ENCODE data around the gene CORO2A. TPM values are rescaled to one million over a fixed set of nuclear protein-coding genes. Genes with fewer than 3 reads are reported as not detected.

Gene CORO2A
- total RNA-seq, 2 experiments from 2014 or later: 6.0 to 6.5 TPM

DNA sequence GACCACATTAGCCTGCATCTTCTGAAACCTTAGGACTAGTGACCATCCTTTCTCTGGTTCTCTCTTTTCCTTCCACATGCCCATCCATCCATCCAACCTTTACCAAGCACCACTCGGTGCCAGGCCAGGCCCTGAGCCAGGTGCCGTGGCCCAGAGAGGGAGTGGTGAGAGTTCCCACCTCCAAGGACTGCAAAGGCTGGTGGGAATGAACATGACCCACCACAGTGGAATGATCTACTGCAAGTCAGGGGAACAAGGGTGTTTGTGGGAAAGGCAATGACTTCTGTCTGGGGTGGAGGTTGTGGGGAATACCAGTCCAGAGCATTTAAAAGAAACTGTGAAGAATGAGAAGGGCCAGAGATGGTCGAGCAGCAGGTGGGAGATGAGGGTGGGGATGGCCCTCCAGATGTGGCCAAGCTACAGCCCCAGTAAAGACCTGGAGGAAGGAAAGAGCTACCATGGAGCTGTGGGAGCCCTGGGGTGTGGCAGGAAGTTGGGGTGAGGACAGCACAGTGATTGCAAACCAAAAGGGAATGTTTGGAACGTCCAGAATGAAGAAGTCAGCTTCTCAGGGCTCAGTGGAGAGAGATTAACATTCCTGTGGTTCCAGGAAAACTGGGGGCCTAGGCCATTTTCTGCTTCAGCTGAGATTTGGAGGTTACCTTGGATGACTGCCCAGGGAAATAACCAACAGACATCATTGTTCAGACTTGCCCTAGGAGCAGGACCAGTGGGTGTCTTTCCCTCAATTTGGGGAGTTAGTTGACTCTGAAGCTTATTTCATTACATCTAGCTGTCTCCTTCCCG is 30.7 kb upstream of the CORO2A start:
- CTCF ChIA-PET: no interaction called here
- POLR2A ChIA-PET: no interaction called here

DNA sequence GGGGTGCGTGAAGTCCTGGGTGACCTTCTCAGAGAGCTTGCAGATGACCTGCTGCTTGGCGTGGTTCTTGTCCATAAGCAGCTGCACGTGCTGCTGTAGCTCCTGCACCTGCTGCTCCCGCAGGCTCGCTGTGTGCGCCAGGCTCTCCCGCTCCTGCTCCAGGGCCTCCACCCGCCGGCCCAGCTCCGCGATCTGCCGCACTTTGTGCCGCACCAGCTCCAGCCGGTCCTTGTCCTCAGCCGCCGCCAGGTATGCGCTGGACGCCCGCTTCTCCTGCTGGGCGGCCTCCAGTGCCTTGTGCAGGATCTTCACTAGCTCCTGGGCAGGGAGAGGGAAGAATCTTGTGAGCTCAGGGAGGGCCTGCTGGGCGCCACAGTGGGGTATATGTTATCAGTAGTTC is 28.5 kb upstream of the CORO2A start:
- CTCF ChIA-PET: no interaction called here
- POLR2A ChIA-PET: no interaction called here

DNA sequence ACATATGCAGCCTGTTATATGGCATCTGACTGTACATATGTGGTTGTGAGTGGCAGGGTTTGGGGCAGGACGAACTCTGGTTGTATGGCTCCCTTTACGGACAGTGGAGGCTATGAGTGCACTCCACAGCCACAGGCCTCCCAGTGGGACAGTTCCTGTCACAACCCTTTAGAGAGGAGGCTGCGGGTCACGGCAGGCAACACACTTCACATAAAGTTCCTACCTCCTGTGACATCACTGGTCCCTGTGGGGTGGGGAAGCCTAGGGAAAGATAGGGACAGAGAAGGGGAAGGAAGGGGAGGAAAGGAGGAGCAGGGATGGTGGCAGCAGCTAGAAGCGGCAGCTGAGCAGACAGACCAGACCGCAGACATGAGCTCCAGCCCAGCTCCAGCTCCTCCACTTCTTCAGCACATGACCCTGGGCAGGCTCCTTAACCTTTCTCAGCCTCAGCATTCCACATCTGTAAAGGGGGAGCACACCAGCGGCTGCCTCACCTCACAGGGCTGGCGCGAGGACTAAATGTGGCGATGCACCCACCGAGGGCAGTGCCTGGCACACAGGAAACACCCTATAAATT is 27.4 kb upstream of the CORO2A start:
- POLR2A ChIA-PET: no interaction called here

DNA sequence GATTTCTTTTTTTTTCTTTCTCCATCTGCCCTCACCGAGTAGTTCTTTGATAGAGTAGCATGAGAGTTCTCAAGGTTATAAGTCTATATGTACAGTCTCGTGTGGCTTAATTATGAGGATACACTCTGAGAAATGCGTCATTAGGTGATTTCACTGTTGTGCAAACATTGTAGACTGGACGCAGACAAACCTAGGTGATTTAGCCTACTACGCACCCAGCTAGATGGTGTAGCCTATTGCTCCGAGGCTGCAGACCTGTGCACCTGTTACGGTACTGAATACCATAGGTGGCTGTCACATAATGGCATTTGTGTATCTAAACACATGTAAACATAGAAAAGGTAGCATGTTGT is 26.9 kb upstream of the CORO2A start:
- ChIA-PET CTCF (interaction anchor here (0.7 kb wide), 1 partner anchor 376 kb away, joined by 3 read pairs; no protein-coding TSS in a partner anchor), POLR2A (no interaction called here)

More for the DNA sequence above, 27.4 kb upstream of the CORO2A start:
- CTCF ChIA-PET: no interaction called here

DNA sequence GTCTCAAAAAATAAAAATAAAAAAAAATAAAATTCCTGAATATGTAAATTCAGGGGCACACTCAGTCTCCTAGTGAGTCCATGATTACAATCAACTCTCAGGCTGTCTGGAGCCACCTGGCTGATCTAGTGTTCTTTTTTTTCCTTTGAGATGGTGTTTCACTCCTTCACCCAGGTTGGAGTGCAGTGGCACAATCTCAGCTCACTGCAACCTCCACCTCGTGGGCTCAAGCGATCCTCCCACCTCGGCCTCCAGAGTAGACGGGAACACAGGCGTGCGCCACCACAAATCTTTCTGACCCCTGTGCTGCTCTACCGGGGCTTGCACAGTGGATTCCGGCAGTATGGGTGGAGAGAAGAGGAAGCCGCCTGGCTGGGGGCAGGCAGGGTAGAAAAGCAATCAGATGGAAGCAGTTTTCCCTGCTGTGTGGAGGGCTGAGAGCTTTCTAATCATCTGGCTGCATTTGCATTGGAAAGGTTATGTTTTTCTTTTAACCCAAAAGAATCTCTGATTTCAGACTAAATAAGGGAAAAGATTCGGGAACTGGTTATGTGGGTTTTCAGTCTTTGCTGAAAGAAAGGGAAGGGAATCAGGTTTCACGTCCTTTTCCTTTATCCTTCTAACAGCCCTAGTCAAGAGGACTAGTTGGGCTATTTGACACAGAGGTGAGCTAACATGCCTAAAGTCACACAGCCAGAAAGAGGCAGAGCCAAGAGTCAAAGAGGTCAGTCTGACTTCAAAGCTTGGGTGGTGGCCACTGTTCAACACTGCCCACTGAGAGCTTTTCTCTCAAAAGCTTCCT is 26.3 kb upstream of the CORO2A start:
- ChIA-PET POLR2A (no interaction called here), CTCF (interaction anchor here (0.7 kb wide), 1 partner anchor 376 kb away, joined by 3 read pairs; no protein-coding TSS in a partner anchor)

DNA sequence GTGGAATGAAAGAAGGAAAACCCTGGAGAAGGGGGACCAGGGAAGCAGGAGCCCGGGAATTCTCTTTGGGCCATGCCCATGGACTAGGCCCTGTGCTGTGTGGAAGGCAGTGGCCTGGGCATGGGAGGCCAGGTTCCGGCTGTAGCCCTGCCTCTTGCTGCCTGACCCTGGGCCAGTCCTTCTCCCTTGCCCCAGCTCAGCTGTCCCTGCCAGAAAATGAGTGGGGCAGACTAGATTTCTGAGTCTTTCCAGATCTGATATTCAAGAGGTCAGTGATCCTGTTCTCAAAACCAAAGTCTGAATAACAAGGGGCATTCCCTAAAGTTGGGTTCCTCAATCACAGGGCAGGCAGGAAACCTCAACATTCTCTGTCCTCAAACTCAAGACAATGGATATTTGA is 24.8 kb upstream of the CORO2A start:
- ChIA-PET CTCF (no interaction called here), POLR2A (no interaction called here)

DNA sequence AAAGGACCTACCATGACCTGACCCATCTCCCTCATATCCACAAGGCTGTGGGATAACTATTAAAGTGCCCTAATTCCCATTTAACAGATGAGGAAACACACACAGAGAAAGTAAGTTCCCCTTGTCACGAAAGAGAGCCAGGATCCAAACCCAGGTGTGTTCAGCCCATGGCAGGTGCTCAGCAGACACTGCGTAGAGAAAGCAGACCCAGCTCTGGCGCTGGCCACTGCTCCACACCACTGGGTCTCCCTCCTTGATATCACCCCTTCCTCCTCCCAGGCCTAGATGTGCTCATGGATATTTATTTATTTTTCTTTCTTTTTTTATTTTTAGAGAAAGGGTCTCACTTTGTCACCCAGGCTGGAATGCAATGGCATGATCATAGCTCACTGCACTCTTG is 24.0 kb upstream of the CORO2A start:
- ChIA-PET CTCF (no interaction called here), POLR2A (no interaction called here)

DNA sequence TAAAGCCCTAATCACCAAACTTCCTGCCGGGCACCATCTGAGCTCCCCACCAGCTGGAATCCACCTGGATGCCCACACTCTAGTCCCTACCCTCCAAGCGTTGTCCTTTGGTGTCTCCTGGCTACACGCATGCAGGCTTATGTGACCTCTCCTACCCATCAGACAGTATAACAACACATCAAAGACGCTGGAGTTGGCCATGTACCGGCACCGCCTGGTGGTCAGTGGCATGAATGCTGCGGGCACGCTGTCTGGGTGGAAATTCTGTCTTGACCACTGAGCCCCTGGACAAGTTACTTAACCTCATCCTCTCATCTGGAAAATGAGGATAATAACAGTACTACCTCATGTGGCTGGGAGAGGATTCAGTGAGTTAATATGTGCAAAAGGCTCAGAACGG is 23.4 kb upstream of the CORO2A start:
- ChIA-PET CTCF (no interaction called here), POLR2A (no interaction called here)

DNA sequence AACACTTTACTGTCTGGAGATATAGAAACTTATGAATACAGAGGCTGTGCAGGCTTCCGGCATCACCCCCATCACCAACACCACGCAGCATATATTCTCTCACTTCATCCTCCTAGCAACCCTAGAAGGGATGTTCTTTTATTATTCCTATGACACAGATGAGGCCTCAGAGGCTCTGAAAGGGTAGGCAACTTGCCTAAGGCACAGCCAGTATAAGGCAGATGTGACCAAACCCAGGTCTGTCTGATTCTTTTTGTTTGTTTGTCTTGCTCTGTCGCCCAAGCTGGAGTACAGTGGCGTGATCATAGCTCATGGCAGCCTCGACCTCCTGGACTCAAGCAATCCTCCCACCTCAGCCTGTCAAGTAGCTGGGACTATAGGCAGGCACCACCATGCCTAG is 22.8 kb upstream of the CORO2A start:
- ChIA-PET CTCF (interaction anchor here (0.6 kb wide), 1 partner anchor 179 kb away, joined by 3 read pairs; no protein-coding TSS in a partner anchor), POLR2A (no interaction called here)

DNA sequence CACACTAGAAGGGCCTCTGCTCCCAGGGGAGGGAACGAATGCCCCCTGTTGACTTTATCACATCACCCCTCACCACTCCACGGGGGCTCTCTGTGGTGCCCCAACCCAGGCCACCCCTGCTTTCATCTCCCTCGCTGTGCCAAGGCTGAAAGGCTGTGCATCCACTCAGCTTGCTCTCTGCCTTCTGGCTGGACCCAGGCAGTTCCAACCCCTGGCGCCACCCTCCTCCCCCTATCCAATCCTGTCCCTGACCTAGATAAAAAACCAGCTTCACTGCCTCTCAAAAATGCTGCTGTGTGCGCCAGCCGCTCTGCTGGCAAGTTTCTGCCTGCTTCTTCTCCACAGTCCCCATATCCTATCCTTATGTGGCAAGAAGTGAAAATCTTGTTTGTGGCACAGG is 22.4 kb upstream of the CORO2A start:
- ChIA-PET CTCF (interaction anchor here (0.6 kb wide), 1 partner anchor 179 kb away, joined by 3 read pairs; no protein-coding TSS in a partner anchor), POLR2A (no interaction called here)

DNA sequence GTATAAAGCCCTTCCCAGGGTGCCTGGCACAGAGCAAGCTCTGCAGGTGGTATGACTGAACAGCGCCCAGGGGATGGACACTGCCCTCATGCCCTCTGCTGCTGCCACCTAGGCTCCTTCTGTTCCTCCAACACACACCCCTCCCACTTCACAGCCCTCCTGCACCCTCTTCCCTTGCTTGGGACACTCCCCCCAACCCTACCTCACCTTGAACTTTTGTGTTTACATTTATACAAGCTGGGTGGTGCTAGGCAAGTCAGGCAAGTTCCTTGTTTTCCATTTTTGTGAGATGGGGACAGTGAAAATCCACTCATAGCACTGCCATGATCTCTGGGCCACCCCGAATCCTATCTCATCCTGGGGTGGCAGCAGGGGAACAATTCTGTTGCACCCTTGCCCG is 18.8 kb upstream of the CORO2A start:
- POLR2A ChIA-PET: no interaction called here

DNA sequence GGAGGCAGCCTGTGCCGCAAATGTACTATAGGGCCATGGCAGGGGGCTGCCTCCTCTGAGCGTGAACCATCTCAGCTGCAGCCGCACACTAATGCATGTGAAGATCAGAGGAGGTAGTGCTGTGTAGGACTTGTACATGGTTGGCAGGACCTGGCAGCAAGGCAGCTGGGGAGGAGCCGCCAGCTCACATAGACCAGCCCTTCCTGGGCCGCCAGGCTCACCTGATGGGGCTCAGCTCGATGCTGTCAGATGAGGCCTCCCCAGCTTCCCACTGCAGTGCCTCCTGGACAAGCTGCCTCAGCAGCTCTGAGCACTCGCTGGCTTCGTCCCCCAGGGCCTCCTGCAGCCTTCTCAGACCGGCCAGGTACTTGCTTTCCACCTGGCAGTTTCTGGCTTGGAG is 18.0 kb upstream of the CORO2A start:
- ChIA-PET POLR2A (no interaction called here), CTCF (no interaction called here)

More for the DNA sequence above, 18.8 kb upstream of the CORO2A start:
- CTCF ChIA-PET: interaction anchor here (1.9 kb wide), 1 partner anchor 93 kb away, joined by 5 read pairs; the partner anchor contains the start of gene TRIM14

DNA sequence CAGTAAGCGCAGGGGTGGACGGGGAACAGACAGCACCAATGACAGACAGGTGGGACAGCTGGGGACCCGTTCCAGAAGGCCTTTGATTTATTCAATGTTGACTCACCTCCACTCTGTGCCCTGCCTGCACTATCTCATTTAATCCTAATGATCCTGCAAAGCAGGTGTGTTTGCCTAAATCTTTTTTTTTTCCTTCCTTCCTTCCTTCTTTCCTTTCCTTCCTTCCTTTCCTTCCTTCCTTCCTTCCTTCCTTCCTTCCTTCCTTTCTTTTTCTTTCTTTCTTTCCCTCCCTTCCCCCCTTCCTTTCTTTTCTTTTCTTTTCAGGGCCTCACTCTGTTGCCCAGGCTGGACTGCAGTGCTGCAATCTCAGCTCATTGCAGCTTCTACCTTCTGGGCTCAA is 17.1 kb upstream of the CORO2A start:
- POLR2A ChIA-PET: no interaction called here
- CTCF ChIA-PET: interaction anchor here (0.8 kb wide), 1 partner anchor 46 kb away, joined by 5 read pairs; the partner anchor contains the start of gene TBC1D2

DNA sequence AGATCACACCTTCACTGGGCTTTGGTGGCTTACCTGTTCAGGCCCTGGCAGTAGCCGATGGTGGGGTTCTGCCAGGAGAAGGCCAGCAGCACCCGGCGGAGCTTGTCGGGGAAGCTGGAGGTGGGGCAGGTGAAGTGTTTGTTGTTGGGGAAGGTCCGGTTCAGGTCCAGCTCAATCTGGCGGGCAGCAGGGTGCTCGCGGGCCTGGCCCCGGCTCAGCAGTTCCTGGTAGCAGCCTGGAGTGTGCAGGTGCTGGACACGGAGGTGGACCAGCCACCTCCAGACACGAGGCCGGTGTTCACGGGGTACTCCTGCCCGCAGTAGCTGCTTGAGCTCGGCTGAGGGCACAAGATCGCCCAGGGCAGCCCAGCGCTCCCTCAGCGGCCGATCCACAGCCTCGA is 16.2 kb upstream of the CORO2A start:
- POLR2A ChIA-PET: no interaction called here
- CTCF ChIA-PET: interaction anchor here (0.5 to 1.4 kb wide), 3 partner anchors 12 to 580 kb away, joined by 3 to 4 read pairs (median 3); no protein-coding TSS in a partner anchor

DNA sequence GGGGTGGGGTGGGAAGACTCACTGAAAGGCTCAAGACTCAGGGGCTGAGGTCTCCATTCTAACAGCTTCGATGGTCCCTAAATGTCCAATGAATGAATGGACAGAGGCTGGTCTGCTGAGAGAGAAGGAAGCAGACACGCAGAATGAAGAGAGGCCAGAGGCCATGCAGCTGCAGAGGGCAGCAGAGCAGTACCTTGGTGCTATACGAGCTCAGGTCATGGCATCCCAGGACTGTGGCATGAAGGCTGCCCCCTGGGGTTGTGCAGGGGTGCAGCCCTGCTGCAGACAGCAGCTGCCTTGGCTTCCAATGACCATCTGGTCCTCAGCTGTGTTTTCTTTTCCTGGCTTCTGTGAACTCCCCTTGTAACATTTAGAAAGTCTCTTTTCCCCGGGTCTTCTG is 15.2 kb upstream of the CORO2A start:
- POLR2A ChIA-PET: no interaction called here
- CTCF ChIA-PET: interaction anchor here (0.5 to 1.4 kb wide), 5 partner anchors 11 to 90 kb away, joined by 3 to 4 read pairs (median 3); partner anchors contain the start of gene CORO2A

DNA sequence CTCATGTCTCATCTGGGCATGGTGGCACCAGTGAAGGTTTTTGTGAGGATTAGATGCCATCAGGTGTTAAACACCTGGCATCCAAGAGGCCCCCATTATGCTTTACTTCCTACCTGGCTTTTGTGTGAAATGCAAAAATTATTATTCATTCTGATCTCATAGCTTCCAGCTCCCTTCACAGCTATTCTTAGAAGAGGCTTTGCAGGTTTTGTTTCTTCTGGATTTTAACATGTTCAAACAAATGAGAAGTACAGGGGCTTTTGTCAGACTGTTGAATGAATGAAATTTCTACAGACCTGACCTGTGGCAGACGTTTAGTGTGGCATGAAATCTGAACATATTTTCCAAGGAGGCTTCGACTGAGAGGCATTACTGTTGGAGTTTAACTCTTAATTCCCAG is 14.3 kb upstream of the CORO2A start:
- CTCF ChIA-PET: no interaction called here
- POLR2A ChIA-PET: no interaction called here

DNA sequence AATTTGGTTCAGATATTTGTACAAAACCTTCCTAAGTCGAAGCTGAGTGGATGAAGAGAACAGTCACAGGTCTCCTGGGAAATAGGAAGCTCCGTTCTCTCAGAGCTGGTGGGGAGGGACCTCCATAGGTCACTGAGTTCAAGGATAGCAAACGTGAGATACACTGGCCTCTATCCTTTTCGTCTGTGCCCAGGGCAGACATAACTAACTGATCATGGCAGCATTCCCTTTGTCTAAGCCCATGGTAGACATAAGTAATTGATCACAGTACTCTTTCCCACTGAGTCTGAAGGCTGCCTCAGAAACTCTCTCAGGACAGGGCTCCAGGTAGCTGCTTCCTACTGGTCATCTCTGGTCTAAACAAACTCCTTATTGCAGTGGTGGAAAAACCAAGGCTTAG is 12.3 kb upstream of the CORO2A start:
- ChIA-PET POLR2A (no interaction called here), CTCF (interaction anchor here (1.2 to 1.9 kb wide), 4 partner anchors 11 to 52 kb away, joined by 3 to 8 read pairs (median 6); partner anchors contain the start of genes CORO2A and TBC1D2)

DNA sequence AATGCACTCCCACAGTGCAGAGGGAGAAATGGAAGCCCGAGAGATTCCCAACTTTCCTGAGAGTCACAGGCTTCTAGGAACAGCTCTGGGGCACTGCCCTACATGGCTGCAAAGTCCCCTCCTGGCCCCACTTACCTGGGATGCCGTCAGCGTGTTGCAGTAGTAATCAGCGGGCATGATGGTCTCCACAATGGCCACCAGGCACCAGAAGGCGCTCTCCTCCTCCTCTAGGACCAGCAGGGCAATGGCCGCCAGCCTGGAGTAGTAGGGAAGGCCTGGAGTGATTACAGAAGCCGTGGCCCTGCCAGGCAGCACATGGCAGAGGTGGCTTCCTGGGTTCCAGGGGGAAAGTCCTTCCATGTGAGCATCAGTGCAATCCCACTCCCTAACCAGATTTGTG is 10.7 kb upstream of the CORO2A start:
- POLR2A ChIA-PET: no interaction called here
- CTCF ChIA-PET: no interaction called here

DNA sequence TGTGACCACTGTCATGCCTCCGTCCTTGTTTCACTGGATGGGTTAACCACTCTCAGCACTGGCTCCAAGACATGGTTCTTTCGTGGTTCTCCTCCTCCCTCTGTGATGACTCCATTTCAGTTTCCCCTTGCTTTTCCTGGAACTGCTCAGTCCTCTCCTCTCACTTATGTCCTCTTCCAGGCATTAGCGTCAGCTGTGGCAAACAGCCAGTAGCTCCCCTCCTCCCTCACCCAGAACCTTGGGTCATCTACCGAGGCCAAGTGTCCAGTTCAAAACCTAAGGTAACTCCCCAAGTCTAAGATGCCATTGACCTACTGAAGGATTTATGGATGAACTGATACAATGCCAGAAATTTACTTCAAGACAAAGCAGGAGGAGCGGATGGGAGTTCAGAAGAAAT is 9.8 kb upstream of the CORO2A start:
- POLR2A ChIA-PET: interaction anchor here (0.5 kb wide), 1 partner anchor 114 kb away, joined by 3 read pairs; no protein-coding TSS in a partner anchor
- CTCF ChIA-PET: interaction anchor here (1.3 kb wide), 1 partner anchor 9 kb away, joined by 3 read pairs; no protein-coding TSS in a partner anchor

DNA sequence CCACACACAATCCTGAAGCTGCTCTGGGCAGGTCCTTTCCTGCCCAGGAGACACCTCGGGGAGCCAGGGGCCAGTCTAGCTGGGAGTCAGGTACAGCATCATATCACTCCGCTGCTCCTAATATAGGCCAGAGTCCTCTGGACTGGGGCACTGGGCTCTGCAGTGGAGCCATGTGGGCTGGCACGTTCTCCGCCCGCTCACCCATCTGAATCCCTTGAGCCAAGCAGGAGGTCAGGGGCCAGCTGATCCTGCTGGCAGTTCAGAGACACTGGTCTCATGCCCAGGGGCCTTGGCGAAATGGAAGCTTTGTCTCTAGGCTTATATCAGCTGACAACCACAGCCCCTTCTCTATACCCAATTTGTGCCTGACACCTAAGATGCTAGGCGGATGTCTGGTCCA is 9.3 kb upstream of the CORO2A start:
- POLR2A ChIA-PET: no interaction called here
- CTCF ChIA-PET: interaction anchor here (1.3 kb wide), 1 partner anchor 8 kb away, joined by 3 read pairs; no protein-coding TSS in a partner anchor
